HG02610 (cell line): ENCODE measurements around the gene EIF4ENIF1.
"Not testable (repeated sequence)": the region's sequence is repeated elsewhere in the genome, so short reads cannot be mapped to it uniquely, and the experiment has no call there.

Source experiments
- ATAC-seq: cut with Tn5 transposase; IDR thresholded peaks from one replicate; pipeline ENCODE4 v1.9.1; 2021; ENCODE audit warnings: mild to moderate bottlenecking, moderate library complexity; ENCODE audit not compliant: unreplicated experiment

Gene EIF4ENIF1, protein sequence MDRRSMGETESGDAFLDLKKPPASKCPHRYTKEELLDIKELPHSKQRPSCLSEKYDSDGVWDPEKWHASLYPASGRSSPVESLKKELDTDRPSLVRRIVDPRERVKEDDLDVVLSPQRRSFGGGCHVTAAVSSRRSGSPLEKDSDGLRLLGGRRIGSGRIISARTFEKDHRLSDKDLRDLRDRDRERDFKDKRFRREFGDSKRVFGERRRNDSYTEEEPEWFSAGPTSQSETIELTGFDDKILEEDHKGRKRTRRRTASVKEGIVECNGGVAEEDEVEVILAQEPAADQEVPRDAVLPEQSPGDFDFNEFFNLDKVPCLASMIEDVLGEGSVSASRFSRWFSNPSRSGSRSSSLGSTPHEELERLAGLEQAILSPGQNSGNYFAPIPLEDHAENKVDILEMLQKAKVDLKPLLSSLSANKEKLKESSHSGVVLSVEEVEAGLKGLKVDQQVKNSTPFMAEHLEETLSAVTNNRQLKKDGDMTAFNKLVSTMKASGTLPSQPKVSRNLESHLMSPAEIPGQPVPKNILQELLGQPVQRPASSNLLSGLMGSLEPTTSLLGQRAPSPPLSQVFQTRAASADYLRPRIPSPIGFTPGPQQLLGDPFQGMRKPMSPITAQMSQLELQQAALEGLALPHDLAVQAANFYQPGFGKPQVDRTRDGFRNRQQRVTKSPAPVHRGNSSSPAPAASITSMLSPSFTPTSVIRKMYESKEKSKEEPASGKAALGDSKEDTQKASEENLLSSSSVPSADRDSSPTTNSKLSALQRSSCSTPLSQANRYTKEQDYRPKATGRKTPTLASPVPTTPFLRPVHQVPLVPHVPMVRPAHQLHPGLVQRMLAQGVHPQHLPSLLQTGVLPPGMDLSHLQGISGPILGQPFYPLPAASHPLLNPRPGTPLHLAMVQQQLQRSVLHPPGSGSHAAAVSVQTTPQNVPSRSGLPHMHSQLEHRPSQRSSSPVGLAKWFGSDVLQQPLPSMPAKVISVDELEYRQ

DNA sequence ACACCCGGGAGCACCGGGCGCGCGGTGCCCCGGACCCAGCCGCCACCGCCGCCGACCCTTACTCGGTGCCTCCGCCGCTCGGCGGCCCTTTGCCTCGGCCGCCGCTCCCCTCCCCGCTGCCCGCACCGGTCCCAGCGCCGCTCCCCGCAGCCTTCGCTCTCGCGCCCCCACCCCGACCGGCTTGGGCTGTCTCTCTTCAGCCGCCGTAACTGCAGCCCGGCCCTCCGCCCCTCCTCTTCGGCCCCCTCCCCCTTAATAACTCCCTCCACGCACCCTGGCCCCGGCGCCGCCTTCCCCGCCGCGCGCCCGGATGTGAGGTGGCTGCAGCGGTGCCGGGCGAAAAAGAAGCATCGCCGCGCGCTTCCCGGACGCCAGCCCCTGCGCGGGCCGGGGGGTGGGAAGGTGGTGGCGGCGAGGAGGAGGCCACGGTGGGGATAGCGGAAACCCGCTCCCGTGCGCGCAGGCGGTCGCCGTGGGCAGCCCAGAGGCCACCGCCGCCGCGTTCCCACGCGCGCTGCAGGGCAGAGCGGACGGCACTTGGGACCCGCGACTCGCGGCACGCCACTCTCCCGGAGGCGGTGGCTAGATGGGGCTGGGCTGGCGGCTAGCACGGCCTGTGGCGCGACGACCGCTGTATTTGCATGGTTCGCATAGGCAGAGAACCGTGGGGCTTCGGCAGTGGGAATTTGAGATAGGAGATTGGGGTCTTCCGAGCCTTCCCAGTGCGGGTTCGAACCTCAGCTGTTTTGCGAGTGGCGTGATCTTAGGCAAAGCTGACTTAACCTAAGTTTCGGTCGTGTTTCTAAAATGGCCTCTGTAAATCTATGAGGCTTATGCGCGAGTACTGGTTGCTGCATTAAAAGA lies at the start of gene EIF4ENIF1:
Gene EIF4ENIF1 (minus strand): TSS at position 211 of the 864 bp plus-strand sequence. CDS start 1,124 bp downstream, outside the sequence.
- peak; percentile 29 for ATAC-seq

- peak; percentile 55 for ATAC-seq
Measured at GRCh38 chr22:31538815-31539214, 49.2 kb upstream of the EIF4ENIF1 start.

DNA sequence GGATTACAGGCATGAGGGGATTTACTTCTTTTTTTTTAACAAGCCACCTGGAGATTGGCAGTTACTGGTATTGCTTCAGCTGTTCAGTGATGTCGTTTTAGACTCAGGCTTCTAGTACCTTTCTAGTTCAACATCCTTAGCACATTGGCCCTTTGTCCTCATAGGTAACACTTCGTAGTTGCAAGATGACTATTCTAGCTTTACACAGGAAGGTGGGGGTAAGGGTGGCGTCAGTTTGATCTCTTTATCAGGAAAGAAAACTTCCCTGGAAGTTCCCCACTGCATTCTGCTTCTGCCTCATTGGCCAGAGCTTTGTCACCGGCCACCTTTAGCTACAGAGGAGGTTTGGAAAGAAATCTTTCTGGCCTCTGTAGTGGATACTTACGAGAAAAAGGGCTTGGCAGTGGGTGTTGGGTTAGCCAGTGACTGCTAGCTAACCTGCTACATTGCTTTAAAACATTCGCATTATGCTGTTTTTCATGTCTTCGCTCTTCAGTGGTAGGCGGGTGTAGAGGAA lies 47.4 kb upstream of the EIF4ENIF1 start:
- peak; percentile 68 for ATAC-seq

DNA sequence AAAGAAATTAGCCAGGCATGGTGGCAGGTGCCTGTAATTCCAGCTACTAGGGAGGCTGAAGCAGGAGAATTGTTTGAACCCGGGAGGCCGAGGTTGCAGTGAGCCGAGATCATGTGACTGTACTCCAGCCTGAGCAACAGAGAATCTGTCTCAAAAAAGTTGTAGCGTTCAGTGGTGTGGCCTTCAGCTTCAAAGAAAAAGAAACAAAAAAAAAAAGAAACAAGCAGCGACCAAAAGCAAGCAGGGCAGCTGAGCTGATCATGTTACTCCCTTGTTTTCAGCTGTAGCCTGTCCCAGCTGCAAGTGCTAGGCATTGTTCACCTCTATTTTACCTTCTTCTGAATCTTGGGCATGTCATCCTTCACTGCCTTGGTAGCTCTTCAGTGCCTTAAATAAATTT lies 43.7 kb upstream of the EIF4ENIF1 start:
- ATAC-seq: no peak

DNA sequence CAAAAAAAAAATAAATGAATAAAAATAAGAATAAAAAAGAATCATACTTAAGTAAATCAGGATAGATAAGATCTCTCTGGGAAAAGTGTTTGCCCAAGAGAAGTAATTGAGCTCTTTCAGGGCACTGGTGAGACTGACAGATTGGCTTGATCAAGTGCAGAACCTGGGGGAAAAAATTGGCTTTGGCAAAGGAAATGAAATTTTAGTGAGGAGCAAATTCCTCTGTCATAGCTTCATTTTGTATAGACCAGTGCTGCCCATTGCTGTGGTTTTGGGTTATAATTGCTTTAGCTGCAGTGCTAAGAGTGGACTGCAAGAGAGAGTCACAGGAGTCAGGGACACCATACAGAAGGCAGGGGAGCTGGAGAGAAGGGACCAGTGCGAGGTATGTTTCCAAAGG lies 42.4 kb upstream of the EIF4ENIF1 start:
- ATAC-seq: no peak

GRCh38 chr22:31530823-31531195 lies 41.2 kb upstream of the EIF4ENIF1 start:
- no peak for ATAC-seq

GRCh38 chr22:31526270-31526669 lies 36.6 kb upstream of the EIF4ENIF1 start:
- no peak for ATAC-seq

DNA sequence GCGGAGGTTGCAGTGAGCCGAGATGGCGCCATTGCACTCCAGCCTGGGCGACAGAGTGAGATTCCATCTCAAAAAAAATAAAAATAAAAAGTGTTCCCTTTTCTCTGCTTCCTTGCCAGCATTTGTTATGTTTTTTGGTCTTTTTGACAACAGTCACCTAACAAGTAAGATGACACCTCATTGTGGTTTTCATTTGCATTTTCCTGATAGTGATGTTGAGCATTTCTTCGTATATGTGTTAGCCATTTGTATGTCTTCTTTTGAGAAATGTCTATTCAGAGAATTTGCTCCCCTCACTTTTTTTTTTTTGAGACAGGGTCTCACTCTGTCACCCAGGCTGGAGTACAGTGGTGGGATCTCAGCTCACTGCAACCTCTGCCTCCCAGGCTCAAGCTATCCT lies 34.5 kb upstream of the EIF4ENIF1 start:
- ATAC-seq: not testable (repeated sequence)

DNA sequence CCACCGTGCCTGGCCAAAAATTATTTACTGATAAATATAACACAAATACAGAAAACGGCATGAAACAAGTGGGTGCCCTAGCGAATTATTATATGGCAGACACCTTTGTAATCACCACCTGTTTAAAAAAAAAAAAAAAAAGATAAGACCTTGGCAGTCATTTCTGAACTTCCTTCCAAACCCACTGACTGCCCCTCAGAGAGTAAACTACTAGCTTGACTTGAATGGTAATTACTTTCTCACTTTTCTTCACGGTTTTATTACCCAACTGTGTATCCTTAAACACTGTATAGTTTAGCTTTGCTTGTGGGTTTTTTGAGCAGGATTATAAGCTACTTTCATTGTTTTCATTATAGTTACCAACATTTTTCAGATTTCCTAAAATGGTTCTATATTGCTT lies 30.4 kb upstream of the EIF4ENIF1 start:
- ATAC-seq: no peak

- no peak for ATAC-seq
Measured at GRCh38 chr22:31509061-31509762, 19.6 kb upstream of the EIF4ENIF1 start.

GRCh38 chr22:31508536-31508935 lies 18.9 kb upstream of the EIF4ENIF1 start:
- ATAC-seq: no peak

- not testable (repeated sequence) for ATAC-seq
Measured at GRCh38 chr22:31507517-31507916, 17.9 kb upstream of the EIF4ENIF1 start.

- no peak for ATAC-seq
Measured at GRCh38 chr22:31504282-31504681, 14.6 kb upstream of the EIF4ENIF1 start.

DNA sequence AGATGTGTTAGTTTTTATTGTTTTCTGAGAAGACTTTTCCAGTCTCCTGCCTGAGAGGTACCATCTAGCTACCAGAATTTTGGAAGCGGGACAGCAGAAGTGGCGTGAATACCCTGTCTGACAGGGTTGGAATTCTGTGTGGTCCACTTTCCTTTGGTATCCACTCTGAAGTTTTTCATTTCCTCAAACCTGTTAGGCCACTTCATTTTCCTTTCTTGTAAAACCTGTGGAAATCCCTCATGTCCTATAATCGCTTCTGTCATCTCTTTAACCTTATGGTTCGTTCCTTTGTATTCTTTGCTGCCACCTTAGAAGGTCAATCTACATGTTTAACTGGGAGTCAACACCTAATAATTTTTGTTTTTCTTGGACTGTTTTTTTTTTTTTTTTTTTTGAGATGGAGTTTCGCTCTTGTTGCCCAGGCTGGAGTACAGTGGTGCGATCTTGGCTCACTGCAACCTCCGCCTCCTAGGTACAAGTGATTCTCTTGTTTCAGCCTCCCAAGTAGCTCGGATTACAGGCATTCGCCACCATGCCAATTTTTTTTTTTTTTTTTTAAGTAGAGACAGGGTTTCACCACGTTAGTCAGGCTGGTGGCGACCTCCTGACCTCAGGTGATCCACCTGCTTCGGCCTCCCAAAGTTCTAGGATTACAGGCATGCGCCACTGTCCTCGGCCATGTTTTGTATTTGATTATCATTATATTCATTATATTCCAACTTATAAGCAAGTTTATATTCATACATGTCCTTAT lies 13.7 kb upstream of the EIF4ENIF1 start:
- ATAC-seq: no peak

DNA sequence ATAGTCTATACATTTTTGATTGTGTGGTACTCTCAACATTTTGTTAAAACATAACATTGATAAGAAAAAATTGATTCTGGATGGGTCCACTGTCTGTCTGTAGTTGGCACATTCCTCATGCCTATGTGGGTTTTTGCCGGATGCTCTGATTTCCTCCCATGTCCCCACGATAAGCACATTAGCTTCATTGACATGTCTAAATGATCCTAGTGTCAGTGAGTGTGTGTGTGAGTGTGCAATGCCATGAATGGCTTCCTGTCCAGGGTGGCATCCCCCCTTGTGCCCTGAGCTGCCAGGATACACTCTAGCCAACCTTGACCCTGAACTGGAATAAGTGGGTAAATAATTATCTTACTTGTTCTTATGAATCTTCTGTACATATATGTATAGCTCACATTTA lies 12.1 kb upstream of the EIF4ENIF1 start:
- ATAC-seq: no peak

- ATAC-seq: no peak
Measured at GRCh38 chr22:31497148-31497938, 7.7 kb upstream of the EIF4ENIF1 start.

- no peak for ATAC-seq
Measured at GRCh38 chr22:31496735-31497146, 7.1 kb upstream of the EIF4ENIF1 start.

GRCh38 chr22:31496007-31496734 lies 6.5 kb upstream of the EIF4ENIF1 start, which contains the start of gene SFI1:
SFI1 (plus strand) TSS chr22:31496536; CDS start chr22:31508285, 11,749 bp downstream.
- ATAC-seq: peak; percentile 79
